Hematopoietic multipotent progenitor cell treated with erythropoietin and hydrocortisone succinate and interleukin-3 and kit ligand, for 17 days (in vitro differentiated cells): ENCODE results near the gene GCN1.
"Not testable (repeated sequence)": the region's sequence is repeated elsewhere in the genome, so short reads cannot be mapped to it uniquely, and the experiment has no call there.

Experiments
- DNase-seq: peaks from one replicate; pipeline ENCODE4 v3.0.0-alpha.2; 2015; ENCODE audit warnings: low spot score

Gene GCN1, protein sequence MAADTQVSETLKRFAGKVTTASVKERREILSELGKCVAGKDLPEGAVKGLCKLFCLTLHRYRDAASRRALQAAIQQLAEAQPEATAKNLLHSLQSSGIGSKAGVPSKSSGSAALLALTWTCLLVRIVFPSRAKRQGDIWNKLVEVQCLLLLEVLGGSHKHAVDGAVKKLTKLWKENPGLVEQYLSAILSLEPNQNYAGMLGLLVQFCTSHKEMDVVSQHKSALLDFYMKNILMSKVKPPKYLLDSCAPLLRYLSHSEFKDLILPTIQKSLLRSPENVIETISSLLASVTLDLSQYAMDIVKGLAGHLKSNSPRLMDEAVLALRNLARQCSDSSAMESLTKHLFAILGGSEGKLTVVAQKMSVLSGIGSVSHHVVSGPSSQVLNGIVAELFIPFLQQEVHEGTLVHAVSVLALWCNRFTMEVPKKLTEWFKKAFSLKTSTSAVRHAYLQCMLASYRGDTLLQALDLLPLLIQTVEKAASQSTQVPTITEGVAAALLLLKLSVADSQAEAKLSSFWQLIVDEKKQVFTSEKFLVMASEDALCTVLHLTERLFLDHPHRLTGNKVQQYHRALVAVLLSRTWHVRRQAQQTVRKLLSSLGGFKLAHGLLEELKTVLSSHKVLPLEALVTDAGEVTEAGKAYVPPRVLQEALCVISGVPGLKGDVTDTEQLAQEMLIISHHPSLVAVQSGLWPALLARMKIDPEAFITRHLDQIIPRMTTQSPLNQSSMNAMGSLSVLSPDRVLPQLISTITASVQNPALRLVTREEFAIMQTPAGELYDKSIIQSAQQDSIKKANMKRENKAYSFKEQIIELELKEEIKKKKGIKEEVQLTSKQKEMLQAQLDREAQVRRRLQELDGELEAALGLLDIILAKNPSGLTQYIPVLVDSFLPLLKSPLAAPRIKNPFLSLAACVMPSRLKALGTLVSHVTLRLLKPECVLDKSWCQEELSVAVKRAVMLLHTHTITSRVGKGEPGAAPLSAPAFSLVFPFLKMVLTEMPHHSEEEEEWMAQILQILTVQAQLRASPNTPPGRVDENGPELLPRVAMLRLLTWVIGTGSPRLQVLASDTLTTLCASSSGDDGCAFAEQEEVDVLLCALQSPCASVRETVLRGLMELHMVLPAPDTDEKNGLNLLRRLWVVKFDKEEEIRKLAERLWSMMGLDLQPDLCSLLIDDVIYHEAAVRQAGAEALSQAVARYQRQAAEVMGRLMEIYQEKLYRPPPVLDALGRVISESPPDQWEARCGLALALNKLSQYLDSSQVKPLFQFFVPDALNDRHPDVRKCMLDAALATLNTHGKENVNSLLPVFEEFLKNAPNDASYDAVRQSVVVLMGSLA (N-terminal part only)

DNA sequence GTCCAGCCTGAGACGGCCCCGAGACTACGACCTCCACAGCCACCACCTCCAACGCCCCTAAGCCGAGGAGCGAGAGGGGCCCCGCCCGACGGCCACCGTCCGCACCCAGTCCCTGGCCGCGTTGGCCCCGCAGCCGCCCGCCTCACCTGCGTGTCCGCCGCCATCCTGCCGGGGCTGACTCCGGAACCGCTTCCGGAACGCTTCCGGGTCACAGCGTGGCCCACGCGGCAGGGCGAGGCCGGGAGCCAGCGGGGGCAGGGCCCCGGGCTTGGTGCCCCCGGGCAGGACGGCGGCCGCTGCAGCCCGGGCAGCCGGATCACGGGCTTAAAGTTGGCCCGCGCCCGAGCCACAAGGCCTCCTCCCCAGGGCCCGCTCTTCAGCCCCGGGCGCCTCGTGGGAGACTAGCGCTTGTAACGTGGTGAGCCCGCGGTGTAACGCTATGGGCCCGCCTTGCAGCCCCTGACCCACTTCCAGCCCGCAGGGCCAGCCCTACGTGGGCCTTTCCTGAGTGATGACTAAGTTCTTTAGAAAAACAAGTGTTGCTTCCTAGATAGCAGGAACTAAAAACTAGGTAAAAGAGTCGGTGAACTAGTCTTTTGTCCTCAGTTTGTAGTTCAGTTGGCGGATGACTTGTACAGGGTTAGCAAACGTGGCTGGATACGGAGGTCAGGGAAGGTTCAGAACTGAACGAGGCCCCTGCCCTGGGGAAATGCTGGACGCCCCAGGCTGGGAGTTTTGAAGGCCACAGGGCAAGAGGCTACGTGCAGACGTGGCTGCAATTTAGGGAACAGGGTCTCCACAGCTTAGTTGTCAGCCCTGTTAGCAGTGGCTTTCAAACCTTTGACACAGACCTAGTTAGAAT lies at the start of gene GCN1:
Gene GCN1 (minus strand): TSS at position 182 of the 862 bp plus-strand sequence. CDS start 18 bp downstream, at position 164.
- peak; percentile 85 for DNase-seq

DNA sequence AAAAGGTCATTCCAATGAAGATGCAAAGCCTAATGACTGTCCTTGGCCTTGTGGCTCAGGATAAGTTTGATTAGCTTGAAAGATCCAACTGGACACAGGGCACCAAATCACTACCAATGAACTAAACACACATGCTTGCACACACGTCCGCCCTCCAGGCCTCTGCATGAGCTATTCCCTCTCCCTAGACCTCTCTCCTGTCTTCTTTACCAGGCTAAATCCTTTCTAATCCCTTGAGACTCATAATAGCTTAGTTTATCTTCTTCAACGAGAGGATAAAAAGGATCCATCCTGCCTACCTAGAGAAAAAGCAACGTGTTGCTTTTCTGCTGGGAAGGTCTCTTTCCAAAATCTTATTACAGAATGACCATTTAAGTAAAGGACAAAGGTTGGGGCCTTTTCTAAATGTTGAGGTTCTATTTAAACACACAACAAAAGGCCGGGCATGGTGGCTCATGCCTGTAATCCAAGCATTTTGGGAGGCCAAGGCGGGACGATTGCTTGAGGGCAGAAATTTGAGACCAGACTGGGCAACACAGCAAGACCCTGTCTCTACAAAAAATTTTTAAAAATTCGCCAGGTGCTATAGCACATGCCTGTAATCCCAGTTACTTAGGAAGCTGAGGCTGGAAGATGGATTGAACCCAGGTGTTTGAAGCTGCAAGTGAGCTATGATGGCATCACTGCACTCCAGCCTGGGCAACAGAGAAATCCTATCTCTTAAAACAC lies 48.6 kb upstream of the GCN1 start:
- DNase-seq = no peak

DNA sequence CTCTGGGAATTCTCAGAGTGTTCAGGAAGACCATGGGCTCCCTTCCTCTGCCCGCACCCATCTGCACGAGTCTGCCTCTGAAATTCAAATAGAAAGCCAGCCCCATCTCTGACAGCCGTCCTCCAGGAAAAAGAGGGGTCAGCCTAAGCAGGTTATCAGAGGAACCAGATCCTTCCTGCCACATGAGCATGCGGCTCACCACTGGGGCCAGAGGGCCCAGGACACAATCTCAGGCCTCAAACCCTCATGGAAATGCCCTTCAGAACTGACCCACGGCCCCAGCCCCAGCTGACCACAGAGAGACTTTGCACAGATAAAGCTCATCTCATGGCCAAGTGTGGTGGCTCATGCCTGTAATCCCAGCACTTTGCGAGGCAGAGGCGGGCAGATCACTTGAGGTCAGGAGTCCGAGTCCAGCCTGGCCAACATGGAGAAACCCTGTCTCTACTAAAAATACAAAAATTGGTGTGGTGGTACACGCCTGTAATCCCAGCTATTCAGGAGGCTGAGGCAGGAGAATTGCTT lies 47.8 kb upstream of the GCN1 start:
- no peak for DNase-seq

DNA sequence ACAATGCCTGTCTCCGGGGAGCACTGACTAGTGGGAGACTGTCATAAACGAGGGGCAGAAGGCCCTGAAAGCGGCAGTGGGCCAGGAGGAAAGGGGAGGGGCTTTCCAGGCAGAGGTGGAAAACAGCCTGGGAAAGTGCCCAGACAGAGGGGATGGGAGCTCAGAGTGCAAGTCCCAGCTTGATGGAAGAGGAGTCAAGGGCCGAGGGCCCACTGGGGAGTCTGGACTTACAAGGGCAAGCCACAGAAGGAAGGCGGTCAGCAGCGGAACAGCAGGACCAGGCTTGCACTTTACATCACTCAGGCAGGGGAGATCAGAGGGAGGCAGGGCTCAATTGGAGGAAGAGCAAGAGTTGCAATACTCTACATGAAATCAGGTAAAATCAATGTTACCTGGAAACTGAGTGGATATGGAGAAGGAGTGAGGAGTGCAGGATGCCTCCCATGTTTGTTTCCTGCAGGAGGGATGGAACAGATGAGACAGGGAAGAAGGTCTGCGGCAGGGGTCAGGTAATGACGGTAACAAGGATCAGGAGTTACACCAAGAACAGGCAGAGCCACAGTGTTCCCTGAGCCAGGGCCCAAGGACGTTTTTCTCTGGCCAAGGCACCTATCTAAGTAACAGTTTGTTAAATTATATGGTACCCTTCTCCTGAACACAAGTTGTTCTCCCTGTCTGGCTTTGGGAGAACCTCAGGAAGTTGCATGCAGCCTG lies 47.2 kb upstream of the GCN1 start:
- no peak for DNase-seq

DNA sequence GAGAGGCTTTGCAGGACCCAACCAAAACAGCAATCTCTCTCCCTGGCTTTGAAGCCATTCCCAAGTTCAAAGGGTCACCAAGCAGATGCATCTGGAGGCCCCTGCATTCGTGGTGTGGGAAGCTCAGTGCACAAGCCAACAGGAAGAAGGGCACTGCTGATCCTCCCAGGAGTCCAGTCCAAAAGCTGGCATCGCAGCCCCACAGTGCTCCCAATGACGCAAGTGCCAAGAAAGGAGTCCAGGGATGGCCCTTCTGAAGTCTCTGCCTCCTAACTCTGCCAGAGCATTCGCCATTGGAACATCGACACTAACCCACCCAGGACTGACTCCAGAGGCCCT lies 45.9 kb upstream of the GCN1 start:
- no peak for DNase-seq

DNA sequence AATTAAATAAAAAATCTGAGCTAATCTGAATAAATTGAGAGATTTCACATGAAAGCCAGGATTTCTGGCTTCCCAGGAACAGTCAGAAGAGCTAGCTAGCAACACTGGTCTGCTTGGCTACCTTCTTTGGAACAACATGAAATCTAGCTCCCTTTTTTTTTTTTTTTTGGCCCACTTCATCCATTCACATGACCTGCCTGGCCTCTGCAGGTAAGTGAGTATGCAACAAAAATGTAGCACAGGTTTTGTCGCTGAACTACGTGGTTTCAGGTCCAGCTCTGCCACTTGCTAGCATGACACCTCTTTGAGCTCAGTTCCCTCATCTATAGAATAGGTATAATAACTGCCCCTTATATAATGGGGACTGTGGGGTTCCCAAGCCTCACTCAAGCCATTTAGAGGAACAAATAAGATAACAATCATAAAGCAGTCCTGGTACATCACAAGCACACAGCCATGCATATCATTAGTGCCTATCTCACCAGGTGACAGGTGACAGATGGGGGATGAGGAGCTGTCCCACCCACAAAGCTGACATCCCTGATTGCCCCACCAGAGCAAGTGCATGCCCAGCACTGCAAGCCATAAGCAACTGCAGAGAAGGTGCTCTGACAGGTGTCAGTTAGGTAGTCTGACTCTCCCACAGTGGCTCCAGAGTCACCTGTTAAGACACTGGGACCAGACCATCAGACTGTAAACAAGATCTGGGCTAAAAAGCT lies 45.4 kb upstream of the GCN1 start:
- DNase-seq = no peak

DNA sequence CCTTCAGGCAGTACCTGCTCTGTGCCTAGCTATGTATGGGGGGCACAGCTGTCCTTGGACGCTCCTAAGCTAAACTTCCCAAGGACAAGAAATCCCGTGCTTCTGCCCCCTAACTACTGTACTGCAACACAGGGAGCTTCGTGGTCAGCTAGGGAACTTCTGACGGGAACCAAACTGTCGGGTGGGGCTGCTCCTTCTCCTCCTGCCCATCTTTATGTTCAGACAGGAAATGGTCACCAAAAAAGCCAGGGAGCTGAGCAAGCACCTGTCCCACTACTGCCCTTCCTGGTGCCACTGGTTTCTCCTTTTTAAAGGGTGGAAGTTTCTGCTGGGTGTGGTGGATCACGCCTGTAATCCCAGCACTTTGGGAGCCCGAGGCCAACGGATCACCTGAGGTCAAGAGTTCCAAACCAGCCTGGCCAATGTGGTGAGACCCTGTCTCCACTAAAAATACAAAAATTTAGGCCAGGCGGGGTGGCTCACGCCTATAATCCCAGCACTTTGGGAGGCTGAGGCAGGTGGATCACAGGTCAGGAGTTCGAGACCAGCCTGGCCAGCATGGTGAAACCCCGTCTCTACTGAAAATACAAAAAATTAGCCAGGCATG lies 44.4 kb upstream of the GCN1 start:
- no peak for DNase-seq

DNA sequence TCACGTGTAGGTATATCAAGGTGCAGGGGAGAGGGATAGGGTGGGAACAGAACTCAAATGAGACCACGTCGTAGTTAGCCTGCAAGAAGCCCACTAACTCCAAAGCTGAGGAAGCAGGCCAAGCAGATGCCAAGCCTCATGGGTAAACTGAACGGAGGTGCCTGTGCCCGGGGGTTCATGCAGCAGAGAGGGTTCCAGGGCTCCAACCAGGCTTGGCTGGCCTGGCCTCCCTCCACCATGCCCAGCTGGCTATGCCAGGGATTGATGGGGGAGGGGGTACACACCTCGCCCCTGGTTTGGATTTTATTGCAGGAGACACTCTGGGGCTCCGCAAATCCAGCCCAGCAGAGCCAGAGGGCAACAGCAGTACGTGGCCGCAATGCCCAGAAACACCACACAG lies 43.7 kb upstream of the GCN1 start:
- DNase-seq = no peak

DNA sequence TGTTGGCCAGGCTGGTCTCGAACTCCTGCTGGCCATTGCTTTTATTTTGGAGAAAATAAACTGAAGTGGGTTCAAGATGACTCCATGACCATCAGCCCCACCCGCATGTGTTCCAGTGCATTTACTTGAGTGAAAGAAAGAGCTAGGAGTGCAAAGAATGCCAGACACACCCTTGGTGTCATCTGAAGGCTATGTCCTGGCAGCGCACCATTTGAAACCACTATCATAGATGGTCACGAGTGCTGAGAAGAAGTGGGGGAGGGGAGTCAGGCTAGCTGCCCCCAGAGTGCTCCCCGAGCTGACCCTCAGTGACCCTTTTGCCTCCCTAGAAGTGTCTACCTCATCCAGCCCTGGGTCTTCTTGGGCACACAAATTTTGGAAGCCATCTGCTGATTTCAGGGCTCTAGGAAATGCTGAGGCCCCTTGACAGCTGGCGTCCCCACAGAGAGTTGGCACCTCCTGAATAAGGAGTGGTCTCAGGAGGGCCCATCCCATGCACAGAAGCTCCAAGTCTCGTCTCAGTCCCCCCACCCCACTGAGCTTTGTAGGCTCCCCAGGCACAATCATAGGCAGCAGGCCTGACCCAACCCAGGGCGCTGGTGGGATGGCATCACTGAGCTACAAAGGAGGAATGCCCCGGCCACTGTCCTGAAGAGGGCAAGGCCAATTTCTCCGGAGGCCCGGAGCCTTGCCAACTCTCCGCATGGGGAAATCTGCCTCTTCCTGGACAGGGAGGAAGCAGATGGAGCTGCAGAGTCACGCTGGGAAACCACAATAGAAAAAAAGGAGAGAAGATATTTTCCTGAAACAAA lies 43.1 kb upstream of the GCN1 start:
- no peak for DNase-seq

DNA sequence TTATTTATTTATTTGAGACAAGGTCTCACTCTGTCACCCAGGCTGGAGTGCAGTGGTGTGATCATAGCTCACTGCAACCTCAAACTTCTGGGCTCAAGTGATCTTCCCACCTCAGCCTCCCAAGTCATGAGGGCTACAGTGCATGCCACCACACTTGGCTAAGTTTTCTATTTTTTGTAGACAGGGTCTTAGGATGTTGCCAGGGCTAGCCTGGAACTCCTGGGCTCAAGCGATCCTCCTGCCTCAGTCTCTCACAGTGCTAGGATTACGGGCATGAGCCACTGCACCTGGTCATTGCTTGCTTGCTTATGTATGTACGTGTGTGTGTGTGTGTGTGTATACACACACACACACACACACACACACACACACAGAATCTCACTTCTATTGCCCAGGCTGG lies 42.3 kb upstream of the GCN1 start:
- DNase-seq = not testable (repeated sequence)

DNA sequence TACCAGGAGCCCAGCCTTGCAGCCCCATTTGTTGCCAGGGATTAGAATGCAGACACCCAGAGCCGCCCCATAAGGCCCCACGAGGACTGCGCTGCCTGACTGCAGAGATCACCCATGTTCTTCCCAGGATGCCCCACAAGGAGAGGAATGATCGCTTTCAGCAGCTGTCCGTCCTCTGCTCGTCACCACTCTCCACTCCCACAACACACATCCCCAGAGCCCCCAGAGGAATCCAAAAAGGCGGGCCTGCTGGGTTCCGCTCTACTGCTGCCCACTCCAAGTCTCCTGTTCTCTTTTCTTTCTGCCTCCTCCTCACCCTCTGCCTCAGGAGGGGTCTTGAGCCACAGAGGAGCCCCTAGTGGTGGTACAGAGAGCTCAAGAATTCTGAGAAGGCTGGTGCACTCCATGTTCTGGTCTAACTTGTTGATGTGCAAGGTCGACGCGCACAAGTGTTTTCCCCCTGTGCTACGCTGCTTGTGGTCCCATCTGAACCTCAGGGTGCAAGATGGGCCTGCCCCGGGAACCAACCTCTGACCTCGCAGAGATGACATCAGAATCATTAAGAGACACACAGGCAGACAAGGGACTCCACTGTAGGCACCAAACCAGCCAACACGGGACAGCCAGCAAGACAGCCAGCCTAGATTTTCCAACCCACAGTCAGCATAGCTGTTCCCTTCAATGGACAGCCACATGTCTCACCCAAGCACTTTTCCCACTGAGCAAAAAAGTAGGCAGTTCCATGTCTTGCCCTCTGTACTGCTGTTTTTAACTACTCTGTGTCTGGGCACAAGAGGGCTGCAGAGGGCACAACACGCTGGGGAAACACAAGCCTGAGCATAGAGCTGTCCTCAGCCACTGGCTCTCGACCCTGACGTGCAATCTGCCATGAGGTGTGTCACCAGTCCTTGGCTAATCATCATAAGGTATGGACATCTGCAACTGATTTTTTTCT lies 41.1 kb upstream of the GCN1 start:
- no peak for DNase-seq

DNA sequence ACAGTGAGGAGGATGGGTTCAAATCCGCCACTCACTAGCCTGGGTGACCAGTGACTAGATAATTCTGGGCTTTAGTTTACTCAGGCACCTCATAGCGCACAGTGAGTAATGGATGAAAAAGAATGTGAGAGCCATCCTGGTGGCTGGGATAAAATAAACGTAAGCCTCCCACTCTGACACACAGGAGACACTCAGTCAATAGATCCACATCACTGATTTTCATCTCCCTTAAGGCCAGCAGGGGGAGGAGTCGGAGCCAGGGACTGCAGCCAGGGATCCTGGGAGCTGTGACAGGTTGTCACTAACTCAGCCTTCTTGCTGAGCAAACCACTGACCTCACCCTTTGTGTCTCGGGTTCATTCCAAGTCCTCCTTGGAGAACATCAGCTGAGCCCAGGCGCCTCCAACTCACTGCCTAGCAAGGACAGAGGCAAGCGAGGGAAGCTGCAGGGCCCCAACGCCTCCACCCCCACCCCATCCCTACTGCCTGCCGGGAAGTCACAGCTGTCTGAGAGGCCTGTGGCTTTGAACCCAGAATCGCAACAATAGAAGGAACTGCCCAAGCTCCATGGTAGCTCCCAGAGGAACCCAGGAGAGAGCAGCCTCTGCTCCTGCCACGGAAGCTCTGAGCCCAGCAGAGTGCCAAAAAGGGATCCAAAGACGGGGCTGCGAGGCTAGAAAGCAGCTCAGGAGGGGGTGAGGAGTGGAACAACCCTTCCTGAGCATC lies 40.3 kb upstream of the GCN1 start:
- no peak for DNase-seq

DNA sequence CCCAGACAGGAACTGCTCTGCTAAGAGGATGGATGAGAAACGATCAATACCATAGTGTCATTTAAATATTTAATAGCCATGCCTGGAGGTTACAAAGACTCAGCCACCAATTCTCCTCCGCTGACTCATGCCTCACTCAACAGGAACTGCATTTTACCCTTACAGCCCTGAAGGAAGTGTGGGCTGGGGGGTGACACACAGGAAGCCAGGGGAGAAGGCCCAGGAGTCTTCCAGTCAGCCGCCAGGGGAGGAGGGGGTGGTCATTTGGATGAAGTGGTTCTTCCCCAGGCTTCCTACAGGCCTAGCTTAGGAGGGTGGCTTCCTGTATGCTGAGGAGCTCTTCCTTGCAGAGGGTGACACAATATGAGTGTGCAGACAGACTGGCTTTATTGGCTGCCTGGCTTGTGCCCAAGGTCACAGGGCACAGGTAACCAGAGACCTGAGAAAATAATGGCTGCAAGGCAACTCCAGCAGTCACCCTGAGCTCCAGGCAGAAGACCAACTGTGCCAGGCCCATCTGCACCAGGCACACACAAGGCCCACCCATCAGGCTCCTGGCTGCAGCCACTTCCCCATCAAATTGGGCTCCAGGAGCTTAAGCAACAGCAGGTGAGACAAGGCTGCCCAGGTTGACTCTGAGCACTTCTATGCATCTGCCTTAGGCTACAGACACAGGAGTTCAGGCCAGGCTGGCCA lies 36.9 kb upstream of the GCN1 start:
- DNase-seq = no peak

DNA sequence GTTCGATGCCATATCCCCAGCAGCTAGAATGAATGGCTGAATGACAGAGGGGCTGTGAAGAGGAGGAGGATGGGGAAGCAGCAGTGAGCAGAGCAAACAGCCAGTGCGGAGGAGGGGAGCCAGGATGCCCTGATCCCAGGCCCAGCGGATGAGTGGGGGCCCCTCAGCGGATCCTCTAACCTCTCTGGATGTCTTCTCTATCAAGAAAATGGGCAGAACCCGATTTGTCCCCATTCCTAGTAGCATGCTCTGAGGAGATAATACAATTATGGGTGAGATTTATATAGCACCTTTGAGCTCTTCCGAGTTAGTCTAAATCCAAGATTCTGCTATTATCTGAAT lies 36.4 kb upstream of the GCN1 start:
- no peak for DNase-seq

DNA sequence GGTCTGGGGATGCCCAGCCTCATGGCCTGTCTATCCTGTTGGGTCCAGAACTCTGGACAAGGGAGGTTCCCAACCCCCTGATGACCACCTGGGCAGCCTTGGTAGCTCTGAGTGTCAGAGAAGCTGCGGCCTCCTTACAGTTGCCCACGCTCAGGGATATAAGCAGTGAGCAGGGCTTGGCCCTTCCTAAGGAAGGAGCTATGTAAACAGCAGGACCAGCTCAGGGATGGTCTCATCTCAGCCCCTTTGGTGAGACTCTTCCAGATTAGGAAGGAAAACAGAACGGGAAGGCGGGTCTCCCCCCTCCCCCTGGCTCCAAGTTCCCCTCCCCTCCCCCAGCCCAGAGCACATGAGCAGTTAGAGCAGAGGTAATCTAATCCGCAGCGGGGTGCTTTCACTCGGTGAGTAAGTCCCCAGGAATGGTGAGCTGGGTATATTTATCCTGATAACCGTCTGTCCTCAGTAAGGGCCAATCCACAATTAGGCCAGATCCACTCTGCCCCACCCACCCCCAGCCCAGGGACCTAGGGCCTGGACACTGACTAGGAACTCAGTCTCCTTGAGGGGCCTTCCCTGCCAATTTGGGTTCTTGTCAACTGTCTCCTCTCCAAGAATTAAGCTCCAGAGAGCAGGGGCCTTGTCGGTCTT lies 35.9 kb upstream of the GCN1 start:
- no peak for DNase-seq
